ENCODE results near the gene BGLAP.
"Not testable (repeated sequence)": the region's sequence is repeated elsewhere in the genome, so short reads cannot be mapped to it uniquely, and the experiment has no call there.

DNA sequence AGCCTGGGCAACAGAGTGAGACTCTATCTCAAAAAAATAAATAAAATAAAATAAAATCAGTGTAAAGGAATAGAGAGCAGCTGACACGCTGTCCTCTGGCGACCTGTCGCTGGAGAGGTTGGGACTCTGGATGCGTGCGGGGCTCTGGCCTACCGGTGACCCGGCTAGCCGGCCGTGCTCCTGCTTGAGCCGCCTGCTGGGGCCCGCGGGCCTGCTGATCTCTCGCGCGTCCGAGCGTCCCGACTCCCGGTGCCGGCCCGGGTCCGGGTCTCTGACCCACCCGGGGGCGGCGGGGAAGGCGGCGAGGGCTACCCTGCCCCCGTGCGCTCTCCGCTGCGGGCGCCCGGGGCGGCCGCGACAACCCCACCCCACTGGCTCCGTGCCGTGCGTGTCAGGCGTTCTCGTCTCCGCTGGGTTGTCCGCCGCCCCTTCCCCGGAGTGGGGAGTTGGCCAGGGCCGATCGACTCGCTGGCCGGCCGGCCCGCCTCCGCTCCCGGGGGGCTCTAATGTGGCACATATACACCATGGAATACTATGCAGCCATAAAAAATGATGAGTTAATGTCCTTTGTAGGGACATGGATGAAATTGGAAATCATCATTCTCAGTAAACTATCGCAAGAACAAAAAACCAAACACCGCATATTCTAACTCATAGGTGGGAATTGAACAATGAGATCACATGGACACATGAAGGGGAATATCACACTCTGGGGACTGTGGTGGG, 25.5 kb upstream of the BGLAP start:
- TF ChIP-seq POLR2A (IDR thresholded peaks at IDR 0.05; ENCODE audit: extremely low read depth, insufficient read length); MYC (IDR thresholded peaks at IDR 0.05; ENCODE audit: low read depth, low read length): not testable (repeated sequence)
- TF ChIP-seq, protein P1, sequence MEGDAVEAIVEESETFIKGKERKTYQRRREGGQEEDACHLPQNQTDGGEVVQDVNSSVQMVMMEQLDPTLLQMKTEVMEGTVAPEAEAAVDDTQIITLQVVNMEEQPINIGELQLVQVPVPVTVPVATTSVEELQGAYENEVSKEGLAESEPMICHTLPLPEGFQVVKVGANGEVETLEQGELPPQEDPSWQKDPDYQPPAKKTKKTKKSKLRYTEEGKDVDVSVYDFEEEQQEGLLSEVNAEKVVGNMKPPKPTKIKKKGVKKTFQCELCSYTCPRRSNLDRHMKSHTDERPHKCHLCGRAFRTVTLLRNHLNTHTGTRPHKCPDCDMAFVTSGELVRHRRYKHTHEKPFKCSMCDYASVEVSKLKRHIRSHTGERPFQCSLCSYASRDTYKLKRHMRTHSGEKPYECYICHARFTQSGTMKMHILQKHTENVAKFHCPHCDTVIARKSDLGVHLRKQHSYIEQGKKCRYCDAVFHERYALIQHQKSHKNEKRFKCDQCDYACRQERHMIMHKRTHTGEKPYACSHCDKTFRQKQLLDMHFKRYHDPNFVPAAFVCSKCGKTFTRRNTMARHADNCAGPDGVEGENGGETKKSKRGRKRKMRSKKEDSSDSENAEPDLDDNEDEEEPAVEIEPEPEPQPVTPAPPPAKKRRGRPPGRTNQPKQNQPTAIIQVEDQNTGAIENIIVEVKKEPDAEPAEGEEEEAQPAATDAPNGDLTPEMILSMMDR (IDR thresholded peaks at IDR 0.05; ENCODE audit: low read depth, low read length) = not testable (repeated sequence)
- TF ChIP-seq, protein P2, sequence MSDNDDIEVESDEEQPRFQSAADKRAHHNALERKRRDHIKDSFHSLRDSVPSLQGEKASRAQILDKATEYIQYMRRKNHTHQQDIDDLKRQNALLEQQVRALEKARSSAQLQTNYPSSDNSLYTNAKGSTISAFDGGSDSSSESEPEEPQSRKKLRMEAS (IDR thresholded peaks at IDR 0.05; ENCODE audit: low read depth, low read length) = not testable (repeated sequence)
